NCI-H774 (cell line): Measurements from ENCODE around the gene ALS2CL.
"Not testable (repeated sequence)": the region's sequence is repeated elsewhere in the genome, so short reads cannot be mapped to it uniquely, and the experiment has no call there.

Experiments
- DNase-seq: peaks from one replicate; lab custom pipeline; 2025; lab: John Stamatoyannopoulos, UW

The ALS2CL gene, protein sequence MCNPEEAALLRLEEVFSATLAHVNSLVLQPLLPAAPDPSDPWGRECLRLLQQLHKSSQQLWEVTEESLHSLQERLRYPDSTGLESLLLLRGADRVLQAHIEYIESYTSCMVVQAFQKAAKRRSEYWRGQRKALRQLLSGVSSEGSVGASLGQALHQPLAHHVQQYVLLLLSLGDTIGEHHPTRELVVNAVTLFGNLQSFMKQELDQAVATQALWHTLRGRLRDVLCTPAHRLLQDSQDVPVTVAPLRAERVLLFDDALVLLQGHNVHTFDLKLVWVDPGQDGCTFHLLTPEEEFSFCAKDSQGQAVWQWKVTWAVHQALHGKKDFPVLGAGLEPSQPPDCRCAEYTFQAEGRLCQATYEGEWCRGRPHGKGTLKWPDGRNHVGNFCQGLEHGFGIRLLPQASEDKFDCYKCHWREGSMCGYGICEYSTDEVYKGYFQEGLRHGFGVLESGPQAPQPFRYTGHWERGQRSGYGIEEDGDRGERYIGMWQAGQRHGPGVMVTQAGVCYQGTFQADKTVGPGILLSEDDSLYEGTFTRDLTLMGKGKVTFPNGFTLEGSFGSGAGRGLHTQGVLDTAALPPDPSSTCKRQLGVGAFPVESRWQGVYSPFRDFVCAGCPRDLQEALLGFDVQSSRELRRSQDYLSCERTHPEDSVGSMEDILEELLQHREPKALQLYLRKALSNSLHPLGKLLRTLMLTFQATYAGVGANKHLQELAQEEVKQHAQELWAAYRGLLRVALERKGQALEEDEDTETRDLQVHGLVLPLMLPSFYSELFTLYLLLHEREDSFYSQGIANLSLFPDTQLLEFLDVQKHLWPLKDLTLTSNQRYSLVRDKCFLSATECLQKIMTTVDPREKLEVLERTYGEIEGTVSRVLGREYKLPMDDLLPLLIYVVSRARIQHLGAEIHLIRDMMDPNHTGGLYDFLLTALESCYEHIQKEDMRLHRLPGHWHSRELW

DNA sequence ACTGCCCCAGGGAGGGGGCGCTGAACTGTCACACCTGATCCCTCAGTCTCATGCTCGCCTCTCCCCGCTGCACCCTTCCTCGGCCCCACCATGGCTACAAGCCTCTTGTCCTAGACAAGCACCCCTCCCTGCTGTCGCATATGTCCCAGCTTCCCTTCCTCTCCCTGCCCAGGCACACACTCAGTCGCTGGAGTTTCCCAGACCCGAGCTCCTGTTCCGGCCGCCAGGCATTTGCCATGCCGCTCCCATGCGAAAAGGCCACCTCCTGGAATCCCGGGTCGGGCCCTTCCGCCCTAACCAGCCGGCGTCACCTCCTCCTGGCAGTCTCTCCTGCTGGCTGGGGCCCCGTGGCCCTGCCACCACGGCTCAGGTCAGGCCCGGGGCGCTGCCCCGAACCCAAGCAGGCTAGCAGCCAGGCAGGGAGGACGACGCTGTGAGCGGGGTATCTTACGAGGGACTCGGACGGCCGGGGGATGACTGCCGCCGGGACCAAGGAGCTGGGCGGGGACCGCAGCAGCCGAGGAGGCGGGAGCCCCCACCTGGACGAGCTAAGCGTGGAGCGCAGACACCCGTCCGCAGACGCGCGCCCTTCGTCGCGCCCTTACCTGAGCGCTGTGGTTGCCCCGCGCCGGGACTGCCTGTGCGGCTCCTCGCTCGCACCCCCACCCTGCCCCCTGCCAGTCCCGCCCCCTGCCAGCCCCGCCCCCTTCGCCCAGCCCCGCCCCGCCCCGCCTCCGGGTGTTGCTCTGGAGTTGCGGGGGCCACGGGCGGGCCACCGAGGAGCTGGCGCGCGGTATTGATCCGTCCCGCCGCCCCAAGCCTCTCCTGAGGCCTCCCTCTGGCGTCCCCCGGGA lies at the start of gene ALS2CL:
ALS2CL (minus strand) TSS at position 642 of the 854 bp plus-strand sequence. CDS start 4,239 bp downstream, outside the sequence.
- no peak for DNase-seq

DNA sequence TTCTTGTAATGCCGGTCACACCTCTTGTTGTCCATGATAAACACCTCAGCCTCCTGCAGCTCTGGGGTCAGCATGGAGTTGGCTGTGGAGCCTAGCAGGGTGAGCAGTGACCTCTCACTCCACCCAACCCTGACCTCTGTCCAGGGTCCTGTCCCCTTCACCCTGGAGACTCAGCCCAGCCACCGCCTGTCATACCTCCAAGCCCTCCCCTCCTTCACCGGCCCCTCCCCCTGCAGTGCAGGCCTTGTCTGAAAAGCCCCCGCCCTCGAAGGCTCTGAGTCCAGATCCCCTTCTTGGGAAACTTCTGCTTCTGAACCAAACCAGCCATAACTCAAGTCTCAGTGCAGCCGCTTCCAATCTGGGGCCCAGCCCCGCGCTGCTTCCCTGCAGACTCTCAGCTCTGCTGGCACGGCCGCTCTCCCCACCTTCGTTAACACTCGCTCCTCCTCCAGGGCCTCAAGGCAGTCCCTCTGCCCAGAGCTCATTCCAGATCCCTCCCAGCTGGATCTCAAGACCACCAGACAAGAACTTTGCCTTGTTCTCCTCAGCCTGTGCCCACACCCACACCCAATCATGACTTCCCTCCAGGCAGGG lies 49.6 kb upstream of the ALS2CL start:
- no peak for DNase-seq

DNA sequence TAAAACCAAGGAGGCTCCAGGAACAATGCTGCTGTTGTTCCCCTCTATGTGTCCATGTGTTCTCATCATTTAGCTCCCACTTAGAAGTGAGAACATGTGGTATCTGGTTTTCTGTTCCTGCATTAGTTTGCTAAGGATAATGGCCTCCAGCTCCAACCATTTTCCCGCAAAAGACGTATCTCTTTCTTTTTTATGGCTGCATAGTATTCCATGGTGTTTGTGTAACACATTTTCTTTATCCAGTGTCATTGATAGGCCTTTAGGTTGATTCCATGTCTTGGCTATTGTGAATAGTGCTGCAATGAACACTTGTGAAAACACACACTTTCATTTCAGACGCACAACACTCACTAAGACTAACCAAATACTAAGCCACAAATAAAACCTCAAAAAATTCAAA lies 46.1 kb upstream of the ALS2CL start:
- not testable (repeated sequence) for DNase-seq

DNA sequence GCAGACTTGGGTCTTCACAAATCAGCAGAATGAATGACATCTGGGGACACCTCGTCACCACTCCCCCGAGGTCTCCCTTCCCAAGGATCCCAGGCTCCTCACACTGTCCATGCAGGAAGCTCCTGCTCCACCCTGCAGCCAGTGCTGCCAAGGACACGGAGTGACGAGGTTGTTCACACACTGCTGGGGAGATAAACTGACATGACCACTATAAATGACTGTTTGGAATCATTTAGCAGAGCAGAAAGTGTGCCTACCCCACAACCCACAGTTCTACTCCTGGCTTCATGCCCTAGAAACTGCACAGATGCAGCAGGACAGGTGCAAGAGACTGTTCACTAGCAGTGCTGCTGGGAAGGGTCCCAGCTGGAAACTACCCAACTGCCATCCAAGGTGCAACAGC lies 43.9 kb upstream of the ALS2CL start:
- no peak for DNase-seq

DNA sequence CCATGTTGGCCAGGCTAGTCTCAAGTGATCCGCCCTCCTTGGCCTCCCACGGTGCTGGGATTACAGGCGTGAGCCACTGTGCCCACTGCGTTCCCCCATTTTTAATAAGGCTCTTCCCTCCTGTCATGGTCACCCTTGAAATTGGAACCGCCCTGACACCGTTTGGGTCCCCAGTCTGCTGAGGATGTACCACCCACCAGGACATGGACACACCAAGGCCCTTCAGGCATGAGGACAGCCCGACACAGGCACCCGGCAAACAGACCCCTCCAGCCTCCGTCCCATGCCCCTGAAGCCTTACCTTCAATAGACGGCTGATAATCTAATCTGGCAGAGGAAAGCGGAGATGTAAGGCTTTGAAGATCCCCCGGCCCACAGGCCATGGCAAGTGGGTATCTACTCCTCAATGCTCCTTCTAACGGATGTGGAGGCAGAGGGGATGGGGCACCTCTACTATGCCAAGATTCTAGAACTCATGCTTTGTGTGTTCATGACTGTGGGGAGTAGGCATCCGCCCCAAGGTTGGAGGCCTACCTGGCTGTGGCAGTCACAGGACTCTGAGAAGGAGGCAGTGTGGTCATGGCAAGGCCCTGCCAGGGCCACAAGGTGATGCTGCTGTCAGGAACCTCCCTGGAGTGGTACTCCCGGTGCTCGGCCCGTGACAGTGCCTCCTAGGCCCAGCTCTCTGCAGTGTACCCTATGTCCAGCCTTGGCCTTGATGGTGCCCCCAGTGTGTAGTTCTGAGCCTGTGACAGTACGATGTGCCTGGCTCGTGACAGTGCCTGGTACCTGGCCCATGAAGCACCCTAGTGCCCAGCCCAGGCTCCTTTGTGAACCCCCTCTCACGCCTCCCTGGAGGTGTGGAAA lies 42.8 kb upstream of the ALS2CL start:
- DNase-seq = no peak

DNA sequence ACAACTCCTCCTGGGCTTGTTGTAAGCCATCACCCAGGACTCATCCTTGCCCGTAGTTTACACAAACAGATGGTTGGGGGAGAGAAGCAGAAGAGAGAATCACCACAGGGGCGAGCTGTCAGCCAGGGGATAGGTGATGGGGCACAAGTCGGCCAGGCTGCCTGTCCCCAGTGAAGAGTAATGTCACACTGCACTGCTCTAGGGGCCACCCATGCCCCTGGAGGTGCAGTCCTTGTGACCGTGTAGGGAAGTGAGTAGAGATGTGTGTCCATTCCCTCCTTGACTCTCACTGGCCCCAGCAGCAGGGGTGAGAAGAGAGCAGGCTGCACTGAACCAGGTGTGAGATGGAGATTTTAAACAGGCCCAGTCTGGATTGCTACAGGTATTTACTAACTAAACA lies 41.3 kb upstream of the ALS2CL start:
- no peak for DNase-seq

DNA sequence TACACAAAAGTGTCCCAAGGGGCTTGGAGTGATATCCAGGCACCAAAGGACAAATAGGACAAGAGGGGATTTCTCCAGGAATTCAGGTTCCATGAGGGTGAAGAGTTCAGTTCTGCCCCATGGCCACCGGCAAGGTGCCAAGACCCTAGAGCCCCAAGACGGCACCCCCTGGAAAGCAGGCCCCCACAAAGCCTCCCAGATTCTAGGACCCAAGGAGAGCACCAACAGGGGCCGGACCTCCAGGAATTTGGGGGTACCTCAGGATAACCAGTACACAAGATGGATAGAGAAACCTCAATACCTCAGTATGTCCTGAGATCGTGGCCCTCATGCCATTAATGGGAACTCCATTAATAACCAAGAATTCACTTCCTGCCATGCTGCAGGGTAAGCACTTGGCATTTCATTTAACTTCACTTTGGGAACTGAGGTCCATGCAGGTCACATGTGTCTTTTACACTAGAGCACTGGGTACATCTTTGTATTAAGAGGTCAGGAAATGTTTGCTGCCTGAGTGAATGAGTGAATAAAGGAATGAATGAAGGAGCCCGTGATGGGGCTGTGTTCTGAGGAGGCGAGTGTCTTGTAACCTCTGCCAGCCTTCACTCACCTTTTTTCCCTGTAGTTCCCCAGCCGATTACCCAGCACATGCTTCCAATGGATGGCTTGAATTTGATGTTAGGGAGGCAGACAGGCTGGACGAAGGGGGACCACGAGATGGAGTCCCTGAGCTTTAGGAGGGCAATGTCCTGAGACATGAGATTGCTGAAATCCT lies 39.7 kb upstream of the ALS2CL start:
- no peak for DNase-seq

DNA sequence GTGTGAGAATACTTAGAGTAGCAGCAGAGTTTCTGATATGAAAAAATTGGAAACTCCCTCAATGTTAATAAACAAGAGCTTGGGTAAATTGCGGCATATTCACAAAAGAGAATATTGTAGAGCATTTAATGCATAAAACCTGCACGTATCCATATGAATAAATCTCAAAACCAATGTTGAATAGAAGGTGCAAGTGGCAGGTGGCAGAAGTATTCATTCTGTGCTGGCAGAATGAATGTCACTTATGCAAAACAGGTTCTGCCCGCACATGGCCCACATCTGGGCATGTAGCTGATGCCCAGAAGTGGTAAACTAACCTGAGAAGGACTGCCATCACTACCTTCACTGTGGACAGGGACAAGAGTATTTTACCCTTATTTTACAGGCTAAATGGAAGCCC lies 38.3 kb upstream of the ALS2CL start:
- DNase-seq = no peak

DNA sequence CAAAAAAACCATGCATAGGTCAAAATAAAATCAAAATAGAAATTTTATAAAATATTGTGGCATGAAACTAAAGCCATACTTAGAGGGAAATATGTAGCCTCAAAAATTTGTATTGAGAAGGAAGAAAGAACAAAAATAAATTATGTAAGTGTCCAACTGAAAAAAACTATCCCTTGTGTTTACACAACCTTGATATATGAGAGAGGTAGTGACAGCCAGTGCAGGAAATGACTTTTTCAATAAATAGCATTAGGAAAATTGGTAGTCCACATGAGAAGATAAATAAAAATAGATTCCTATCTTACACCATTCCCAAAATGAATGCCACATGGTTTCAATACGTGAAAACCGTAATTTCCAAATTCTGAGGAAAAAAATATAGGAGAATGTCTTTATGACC lies 37.3 kb upstream of the ALS2CL start:
- no peak for DNase-seq

DNA sequence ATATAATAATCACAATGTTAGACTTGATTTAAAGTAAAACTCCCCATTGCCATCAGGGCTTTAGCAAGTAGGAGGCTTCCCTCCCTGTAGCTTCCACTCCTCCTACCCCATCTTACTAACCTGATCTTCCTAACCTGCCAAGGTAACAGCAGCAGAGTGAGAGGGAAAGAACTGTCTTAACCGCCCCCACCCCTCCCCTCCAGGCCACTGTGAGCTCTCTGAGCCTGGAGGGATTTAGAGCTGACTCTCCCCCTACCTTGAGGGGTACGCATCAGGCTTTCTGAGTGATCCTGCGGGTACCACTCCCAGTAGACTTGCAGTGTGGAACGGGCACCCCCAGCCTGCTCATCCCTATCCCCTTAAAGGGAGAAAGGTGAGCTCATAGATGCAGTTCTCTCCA lies 35.6 kb upstream of the ALS2CL start:
- no peak for DNase-seq

DNA sequence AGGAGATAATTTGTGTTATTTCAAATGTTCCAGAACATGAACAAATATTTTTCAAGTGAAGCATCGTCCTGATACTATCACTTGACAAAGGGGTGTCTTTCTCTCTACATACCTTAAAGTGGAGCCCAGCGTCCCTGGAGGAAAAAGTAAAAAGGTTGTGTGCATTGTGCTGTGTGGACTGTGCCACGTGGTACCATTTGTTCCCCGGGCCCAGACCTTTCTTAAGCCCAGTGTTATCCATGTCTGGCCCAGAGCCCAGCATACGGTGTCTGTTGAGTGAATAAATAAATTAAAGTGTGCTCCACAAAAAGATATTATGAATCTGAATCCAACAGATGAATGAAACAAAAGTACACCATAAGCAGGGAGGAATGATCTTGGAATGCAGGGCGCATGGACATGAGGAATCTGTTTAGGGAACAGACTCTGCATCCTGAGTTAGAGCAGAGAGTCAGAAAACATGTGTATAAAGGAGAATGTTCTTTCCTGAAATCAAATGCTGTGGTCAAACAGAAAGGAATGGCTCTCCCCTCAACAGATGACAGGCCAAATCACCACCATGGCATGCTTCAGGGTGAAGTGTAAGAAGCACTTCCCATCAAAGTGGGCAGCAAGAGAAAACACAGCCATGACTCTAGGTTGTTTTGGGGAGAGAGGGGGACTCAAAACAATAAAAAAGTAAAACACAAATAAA lies 32.3 kb upstream of the ALS2CL start:
- DNase-seq = no peak

DNA sequence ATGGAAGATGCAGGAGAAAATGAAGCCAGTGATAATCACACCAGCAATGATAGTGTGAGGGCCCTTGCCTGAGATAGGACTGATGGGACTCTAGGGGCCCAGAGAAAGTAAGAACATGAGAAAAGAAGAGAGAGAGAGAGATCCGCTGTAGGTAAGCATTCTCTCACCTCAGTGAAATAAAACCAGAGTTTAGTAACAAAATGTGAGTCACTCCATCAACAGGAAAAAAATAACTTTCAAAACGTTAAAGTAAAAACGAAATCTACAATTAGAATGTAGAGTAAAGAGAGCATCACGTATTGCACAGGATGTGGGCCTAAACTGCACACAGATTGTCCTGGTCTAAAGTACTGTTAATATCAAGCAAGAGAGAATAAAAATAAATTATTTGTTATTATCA lies 30.9 kb upstream of the ALS2CL start:
- no peak for DNase-seq

DNA sequence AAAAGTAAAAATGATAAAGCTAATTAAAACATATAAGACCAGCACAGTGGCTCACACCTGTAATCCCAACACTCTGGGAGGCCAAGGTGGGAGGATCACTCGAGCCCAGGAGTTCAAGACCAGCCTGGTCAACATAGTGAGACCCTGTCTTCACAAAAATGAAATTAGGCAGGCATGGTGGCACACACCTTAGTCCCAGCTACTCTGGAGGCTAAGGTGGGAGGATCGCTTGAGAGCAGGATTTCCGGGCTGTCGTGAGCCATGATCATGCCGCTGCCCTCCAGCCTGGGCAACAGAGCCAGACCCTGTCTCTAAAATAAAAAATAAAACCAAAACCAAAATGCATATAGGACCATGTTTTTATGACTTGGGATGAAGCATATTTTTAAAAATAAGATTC lies 29.0 kb upstream of the ALS2CL start:
- DNase-seq = no peak

DNA sequence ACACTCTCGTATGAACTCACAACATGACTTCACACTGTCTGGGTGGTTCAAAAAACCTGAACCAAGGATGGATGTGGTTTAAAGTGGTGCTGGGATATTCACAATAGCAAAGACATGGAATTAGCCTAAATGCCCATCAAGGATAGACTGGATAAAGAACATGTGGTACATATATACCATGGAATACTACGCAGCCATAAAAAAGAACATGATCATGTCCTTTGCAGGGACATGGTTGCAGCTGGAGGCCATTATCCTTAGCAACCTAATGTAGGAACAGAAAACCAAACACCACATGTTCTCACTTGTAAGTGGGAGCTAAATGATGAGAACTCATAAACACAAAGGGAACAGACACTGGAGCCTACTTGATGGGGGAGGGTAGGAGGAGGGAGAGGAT lies 27.5 kb upstream of the ALS2CL start:
- no peak for DNase-seq

DNA sequence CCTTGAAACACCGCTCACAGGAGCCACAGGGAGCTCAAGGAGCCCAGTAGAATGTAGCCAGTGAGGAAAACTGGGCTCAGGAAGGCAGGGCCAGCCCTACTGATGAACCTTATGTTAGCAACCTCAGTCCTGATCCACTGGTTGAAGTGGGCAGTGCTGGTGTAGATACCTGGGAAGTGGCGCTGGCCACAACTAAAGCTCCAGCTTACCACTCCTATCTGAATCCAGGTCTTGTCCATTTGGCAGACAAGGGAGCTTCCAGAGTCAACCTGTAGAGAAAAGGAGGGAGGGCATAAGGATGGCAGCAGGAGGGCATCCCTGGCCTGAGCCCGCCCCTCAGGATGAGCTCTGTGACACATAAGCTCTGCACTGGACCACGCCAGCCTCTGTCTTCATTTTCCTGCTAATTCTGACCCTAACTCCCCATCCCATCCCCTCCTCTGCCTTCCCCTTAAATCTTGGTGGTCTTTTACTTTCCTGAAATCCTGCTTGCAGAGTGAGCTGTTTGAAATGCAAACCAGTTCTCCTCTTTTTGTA lies 26.3 kb upstream of the ALS2CL start:
- no peak for DNase-seq

DNA sequence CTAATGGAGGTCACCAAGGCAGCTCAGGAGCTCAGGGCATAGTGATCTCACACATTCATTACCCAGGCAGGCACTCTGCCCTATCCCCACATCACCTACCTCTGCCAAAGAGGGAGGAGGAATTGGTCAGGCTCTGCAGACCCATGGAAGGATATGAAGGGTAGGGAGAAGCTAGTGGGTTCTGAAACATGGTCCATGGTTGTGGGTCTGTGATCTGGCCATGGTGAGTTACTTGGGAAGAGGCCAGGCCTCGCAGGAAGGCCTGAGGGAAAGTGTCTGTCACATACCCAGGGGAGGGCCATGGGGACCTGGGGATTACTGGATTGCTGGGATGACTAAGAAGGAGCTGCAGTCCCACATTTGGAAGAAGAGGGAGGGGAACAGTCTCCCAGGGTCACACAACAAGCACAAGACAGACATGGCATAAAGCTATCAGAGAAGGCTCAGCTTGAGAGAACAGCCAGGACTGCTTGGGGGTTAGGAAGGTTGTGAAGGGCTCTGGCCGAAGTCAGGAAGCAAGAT lies 25.6 kb upstream of the ALS2CL start:
- DNase-seq = no peak

DNA sequence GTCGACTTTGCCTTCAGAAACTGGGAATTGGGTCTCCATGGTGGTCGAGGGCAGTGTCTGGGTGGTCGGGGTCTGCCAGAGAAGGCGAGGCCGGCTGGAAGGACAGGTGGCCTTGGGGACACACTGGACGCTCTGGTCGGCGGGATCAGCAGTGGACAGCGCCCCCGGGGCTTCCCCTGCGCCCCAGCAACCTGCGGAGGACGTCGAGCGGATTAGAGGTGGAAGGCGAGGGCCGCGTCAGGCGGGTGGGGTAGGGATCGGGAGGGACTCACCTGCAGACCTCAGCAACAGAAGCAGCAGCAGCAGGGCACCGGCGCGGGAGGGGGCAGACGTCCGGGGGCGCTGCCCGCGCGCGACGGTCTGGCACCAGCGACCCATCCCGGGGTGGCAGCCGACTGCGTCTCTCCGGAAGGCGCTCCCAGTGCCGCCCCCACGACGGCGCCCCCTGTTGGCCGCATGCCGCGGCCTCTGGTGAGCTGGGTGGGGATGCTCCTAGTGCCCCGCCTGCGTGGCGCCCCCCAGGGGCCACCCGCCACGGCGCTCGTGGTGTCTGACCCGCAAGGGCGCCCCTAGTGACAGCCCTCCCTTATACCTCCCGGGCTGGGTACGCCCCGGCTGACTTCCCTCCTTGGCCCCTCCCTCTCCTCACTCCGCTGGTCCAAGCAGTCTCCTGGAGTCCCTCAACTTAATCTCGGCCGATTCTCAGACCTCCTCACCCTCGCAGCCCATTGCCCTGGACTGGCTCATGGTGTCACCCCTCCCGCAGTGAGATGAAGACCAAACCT lies 24.2 kb upstream of the ALS2CL start, which contains the start of gene PRSS50:
PRSS50 (minus strand) TSS at position 423 of the 785 bp plus-strand sequence; CDS start at position 378, 45 bp downstream.
- no peak for DNase-seq
